Uterus (tissue), 4 donors: ENCODE measurements around the gene SPOCD1. TPM values are rescaled to one million over a fixed set of nuclear protein-coding genes. Genes with fewer than 3 reads are reported as not detected.

ENCODE experiments used
- DNase-seq, 2 donors: peaks; one replicate each; pipeline ENCODE4 v3.0.0-alpha.2; 2019 to 2020
- H3K27ac ChIP-seq, 2 donors: fragments of 200-600 bp; sonication (generic); 1 replicate in 1 of 2; 2 replicates in 1 of 2; pipeline ENCODE4 v1.5.1; 2016 to 2018
- H3K27me3 ChIP-seq, 2 donors: fragments of 200-600 bp; sonication (generic); one replicate each; pipeline ENCODE4 v1.5.1; 2018 to 2019; ENCODE audit warnings: control low read depth in 1 of 2
- H3K36me3 ChIP-seq, 2 donors: fragments of 200-600 bp; sonication (generic); one replicate each; pipeline ENCODE4 v1.5.1; 2019; ENCODE audit warnings: control low read depth in 1 of 2
- H3K4me1 ChIP-seq, 2 donors: fragments of 200-600 bp; sonication (generic); one replicate each; pipeline ENCODE4 v1.5.1; 2018 to 2019; ENCODE audit warnings: control low read depth in 1 of 2
- H3K4me3 ChIP-seq, 2 donors: fragments of 200-600 bp; sonication (generic); 1 replicate in 1 of 2; 2 replicates in 1 of 2; pipeline ENCODE4 v1.5.1; 2018 to 2019; ENCODE audit warnings: mild to moderate bottlenecking in 1 of 2
- H3K9me3 ChIP-seq, 2 donors: fragments of 200-600 bp; sonication (generic); one replicate each; pipeline ENCODE4 v1.5.1; 2019; ENCODE audit warnings: control low read depth in 1 of 2
- CTCF ChIP-seq, 4 experiments: fragments of 200-600 bp in 2 of 4; fragments of 450-650 bp in 2 of 4; sonication (generic) in 2 of 4; IDR thresholded peaks; one replicate each; pipeline ENCODE4 v1.5.1; 2016 to 2019; ENCODE audit warnings: antibody characterized with exemption in 4 of 4, mild to moderate bottlenecking in 2 of 4, moderate library complexity in 1 of 4
- POLR2A ChIP-seq, 2 donors: fragments of 450-650 bp; IDR thresholded peaks; one replicate each; pipeline ENCODE4 v1.6.1; 2016; ENCODE audit warnings: antibody characterized with exemption in 2 of 2, mild to moderate bottlenecking in 1 of 2, moderate library complexity in 1 of 2
- intact Hi-C: fragments of 100-400 bp; cut with DNase I; formaldehyde crosslinking; loops from one replicate; pipeline ENCODE4 v1.15.1; 2023; ENCODE audit warnings: low total_unique reads
- total RNA-seq, 4 donors: library from RNA; depleted of rRNA in 3 of 4; stranded (reverse); fragments of >200 nt in 3 of 4; gene quantifications; one replicate each; pipeline versions ENCODE4 v1.1.0 to v1.2.4, GENCODE V29; 2014 to 2023
- donor health status: DM: yes; HTN: yes; CAD: no.

The SPOCD1 gene
- total RNA-seq, 4 donors from 2014 or later: 1.2 to 1.5 TPM; not detected in 2

GRCh38 chr1:31781138-31781755 is 34.6 kb downstream of the SPOCD1 start:
- no peak overlapping the region for H3K27ac ChIP-seq
- H3K27me3 ChIP-seq: no peaks in the 10 kb centered on the region
- TF ChIP-seq CTCF (IDR thresholded peaks at IDR 0.05): no peak
- TF ChIP-seq POLR2A (IDR thresholded peaks at IDR 0.05): no peak
- no peaks in the 10 kb centered on the region for H3K9me3 ChIP-seq
- intact Hi-C loops: no loop called here
- H3K4me1 ChIP-seq: no peaks in the 10 kb centered on the region
- DNase-seq: peak in 1 of 2 donors; percentile 42
- no peak overlapping the region for H3K4me3 ChIP-seq
- no peaks in the 10 kb centered on the region for H3K36me3 ChIP-seq

- Histone ChIP-seq H3K4me1 (no peaks in the 10 kb centered on the region), H3K9me3 (no peaks in the 10 kb centered on the region), H3K27me3 (no peaks in the 10 kb centered on the region), H3K4me3 (no peak overlapping the region), H3K36me3 (no peaks in the 10 kb centered on the region), H3K27ac (no peak overlapping the region)
- TF ChIP-seq CTCF (IDR thresholded peaks at IDR 0.05) (no peak), POLR2A (IDR thresholded peaks at IDR 0.05) (no peak)
- DNase-seq: no peak
- intact Hi-C loops: no loop called here
These were observed 35.2 kb downstream of the SPOCD1 start for GRCh38 chr1:31780632-31781031.

- no peak for TF ChIP-seq POLR2A (IDR thresholded peaks at IDR 0.05)
- no peak for TF ChIP-seq CTCF (IDR thresholded peaks at IDR 0.05)
- no peaks in the 10 kb centered on the region for H3K9me3 ChIP-seq
- no peaks in the 10 kb centered on the region for H3K27me3 ChIP-seq
- intact Hi-C loops: loop anchor here (10.0 kb wide), 1 partner anchor 185 kb away; no protein-coding TSS in a partner anchor
- H3K27ac ChIP-seq: no peak overlapping the region
- DNase-seq: no peak
- H3K36me3 ChIP-seq: no peaks in the 10 kb centered on the region
- no peak overlapping the region for H3K4me3 ChIP-seq
- no peaks in the 10 kb centered on the region for H3K4me1 ChIP-seq
These were observed 36.1 kb downstream of the SPOCD1 start for GRCh38 chr1:31779687-31780086.

- peaks cover 0 to under 1% of the 10 kb centered on the region in 2 donors for H3K27me3 ChIP-seq
- intact Hi-C loops: loop anchor here (10.0 kb wide), 1 partner anchor 186 kb away; no protein-coding TSS in a partner anchor
- H3K9me3 ChIP-seq: no peaks in the 10 kb centered on the region
- TF ChIP-seq POLR2A (IDR thresholded peaks at IDR 0.05): no peak
- TF ChIP-seq CTCF (IDR thresholded peaks at IDR 0.05): no peak
- no peak overlapping the region for H3K27ac ChIP-seq
- no peak overlapping the region for H3K4me3 ChIP-seq
- no peaks in the 10 kb centered on the region for H3K4me1 ChIP-seq
- no peak for DNase-seq
- no peaks in the 10 kb centered on the region for H3K36me3 ChIP-seq
These were observed 36.9 kb downstream of the SPOCD1 start for GRCh38 chr1:31778763-31779488.

- H3K27me3 ChIP-seq: peaks cover 4 to 17% of the 10 kb centered on the region in 2 donors
- intact Hi-C loops: loop anchor here (10.0 kb wide), 1 partner anchor 188 kb away; no protein-coding TSS in a partner anchor
- no peak overlapping the region for H3K4me3 ChIP-seq
- TF ChIP-seq POLR2A (IDR thresholded peaks at IDR 0.05) (no peak), CTCF (IDR thresholded peaks at IDR 0.05) (no peak)
- H3K9me3 ChIP-seq: no peaks in the 10 kb centered on the region
- DNase-seq: no peak
- no peak overlapping the region for H3K27ac ChIP-seq
- peaks cover 0 to 11% of the 10 kb centered on the region in 2 donors for H3K4me1 ChIP-seq
- H3K36me3 ChIP-seq: no peaks in the 10 kb centered on the region
These were observed 39.3 kb downstream of the SPOCD1 start for GRCh38 chr1:31776516-31776915.
